GM21381 (cell line): ENCODE measurements around the gene TMED10.

Experiments used
- ATAC-seq: cut with Tn5 transposase; IDR thresholded peaks from one replicate; pipeline ENCODE4 v1.9.1; 2021; ENCODE audit warnings: mild to moderate bottlenecking, moderate library complexity; ENCODE audit not compliant: unreplicated experiment

The TMED10 gene

DNA sequence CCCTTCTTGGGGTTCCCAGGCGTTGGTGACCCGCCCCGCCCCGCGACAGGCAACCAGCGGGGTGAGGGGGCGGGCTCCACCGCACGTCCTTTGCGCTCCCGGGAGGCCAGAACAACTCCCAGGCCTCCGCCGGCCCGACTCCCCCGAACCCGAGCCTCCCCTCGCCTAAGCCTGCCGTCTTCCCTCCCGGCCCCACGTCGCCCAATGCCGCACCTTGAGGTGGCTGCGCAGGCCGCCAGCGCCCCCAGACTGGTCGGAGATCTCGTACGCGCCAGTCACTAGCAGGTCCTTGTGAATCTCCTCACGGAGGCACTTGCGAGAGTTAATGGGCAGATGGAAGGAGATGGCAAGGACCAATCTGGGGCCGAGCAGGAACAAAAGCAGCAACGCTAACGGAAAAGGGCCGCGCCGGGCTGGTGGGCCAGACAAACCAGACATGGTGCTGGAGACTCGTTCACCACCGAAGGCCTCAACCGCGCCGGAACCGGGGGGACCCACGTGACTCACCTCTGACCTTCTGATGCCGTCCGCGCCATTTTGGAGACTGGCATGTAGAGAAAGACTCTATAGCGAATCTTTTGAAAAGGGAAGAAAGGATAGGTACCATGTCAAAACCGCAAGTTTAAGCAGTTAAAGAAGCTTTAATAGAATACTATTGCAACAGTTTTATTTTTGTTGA is at the start of gene TMED10:
TSS of gene TMED10 (minus strand) at position 471 of the 679 bp plus-strand sequence. CDS start at position 438, 33 bp downstream.
- peak; percentile 73 for ATAC-seq

- no peak for ATAC-seq
These were observed 48.1 kb upstream of the TMED10 start for GRCh38 chr14:75224561-75224960.

GRCh38 chr14:75223664-75224154 is 47.3 kb upstream of the TMED10 start:
- ATAC-seq: no peak

DNA sequence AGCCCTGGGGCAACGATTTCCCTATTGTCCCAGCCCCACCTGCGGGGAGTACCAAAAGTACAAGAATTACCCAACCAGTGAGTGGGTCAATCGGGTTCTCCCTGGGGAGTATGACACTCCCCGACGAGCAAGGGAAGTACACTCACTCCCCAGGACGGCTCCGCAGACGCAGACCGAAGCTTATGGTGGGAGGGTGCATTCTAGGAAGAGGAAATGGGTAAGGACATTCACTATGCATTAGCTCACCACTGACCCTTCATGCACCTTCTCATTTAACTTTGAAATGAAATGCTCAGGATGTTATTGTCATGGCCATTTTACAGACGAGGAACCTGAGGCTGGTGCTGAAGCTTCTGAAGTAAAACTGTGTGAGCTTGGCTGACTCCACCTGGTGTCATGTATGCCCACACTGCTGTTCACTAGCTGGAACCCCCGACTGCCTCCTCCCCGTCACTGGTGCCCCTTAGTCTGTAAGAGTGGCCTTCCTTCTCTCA is 45.8 kb upstream of the TMED10 start:
- peak; percentile 54 for ATAC-seq

DNA sequence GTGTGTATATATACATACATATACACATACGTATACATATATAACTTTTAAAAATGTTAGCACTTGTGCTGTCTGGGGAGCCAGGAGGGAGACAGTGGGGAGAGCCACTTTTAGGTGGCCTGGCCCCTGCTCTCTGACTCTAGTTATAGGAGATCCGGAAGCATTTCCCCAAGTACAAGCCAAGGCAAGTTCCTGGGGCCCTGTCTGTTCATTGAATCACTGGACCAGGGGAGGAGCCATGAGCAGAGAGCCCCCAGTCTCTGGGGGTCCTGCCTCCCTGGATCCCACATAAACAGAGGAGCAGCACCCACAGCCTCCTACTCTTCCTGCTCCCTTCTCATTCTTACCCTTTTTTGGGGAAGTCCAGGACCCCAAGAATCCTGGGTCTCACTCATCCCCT is 45.4 kb upstream of the TMED10 start:
- no peak for ATAC-seq

DNA sequence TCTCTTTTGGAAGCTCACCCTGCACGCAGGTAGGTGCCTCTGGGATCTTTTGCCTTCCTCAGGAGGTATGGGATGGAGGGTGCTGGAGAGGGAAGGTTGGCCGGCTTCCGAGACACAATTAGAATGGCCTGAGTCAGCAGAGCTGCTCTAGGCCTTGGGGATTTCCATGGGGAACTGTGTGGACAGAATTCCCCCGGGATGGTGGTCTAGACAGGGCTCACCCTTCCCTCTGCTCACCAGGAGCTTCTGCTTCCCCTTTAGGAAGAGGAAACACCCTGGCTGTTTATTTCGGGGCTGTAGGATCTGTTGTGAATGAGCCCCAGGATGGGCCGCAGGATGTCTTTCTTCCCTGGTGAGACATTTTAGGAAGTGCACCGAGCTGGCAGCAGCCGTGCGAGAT is 43.7 kb upstream of the TMED10 start:
- no peak for ATAC-seq

DNA sequence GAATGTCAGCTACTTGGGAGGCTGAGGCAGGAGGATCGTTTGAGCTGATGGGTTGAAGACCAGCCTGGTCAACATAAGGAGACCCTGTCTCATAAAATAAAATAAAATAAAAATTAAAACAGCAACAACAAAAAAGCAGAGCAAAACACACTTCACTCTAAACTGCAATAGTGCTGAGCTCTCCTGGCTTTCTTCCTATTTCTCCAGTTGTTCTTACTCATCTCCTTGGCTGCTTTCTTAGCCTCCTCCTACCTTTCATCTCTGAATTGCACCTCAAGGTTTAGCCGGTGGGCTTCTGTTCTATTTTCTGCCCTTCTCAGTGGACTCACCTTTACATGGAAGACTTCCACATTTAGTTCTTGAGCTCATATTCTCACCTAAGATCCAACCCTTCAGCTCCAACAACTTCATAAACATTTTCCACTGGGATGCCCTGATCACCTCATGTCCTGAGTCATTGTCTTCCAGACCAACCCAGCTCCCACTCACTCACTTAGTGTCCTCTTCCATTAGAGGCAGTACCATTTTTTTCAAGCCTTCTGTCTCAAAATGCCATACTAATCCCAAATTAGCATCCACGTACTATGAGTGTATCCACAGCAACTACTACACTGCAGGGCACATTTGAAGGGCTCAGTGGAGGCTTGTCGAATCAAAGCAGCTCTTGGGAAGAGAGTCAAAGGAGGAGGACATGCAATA is 41.2 kb upstream of the TMED10 start:
- no peak for ATAC-seq

GRCh38 chr14:75216427-75217006 is 40.1 kb upstream of the TMED10 start:
- ATAC-seq: no peak

GRCh38 chr14:75215520-75215919 is 39.1 kb upstream of the TMED10 start:
- ATAC-seq: no peak

DNA sequence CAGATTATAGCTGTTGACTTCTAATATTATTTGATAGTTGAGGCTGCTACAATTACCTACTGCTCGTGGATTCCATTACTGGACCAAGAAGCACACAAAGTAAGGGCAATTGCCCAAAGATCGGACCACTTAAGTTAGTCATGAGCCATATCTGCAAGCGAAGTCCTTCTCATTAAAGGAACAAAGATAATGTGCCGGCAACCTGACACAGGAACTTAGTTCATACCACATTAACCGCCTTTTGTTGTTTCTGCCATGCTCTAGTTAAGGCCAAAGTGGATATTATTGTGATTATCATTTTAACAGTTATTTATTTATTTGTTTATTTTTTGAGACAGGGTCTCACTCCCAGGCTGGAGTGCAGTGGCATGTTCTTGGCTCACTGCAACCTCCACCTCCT is 38.1 kb upstream of the TMED10 start:
- ATAC-seq: no peak

DNA sequence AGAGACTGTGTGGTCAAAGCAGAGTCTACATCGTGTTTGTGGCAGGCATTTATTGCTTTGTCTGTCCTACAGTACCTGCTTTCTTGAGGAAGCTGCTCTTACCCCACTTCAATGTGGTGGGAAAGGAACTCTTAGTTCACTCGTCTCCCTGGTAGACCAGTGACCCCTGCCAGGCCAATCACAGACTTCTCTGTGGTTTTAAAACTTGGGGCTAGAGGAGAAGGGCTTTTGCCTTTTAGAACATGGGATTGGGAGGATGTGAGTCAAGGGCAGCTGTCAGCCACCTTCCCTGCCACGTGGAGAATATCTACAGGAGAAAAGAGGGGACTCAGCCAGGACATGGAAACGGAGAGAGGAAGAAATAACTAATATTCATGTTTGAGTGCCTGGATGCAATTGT is 36.8 kb upstream of the TMED10 start:
- no peak for ATAC-seq

DNA sequence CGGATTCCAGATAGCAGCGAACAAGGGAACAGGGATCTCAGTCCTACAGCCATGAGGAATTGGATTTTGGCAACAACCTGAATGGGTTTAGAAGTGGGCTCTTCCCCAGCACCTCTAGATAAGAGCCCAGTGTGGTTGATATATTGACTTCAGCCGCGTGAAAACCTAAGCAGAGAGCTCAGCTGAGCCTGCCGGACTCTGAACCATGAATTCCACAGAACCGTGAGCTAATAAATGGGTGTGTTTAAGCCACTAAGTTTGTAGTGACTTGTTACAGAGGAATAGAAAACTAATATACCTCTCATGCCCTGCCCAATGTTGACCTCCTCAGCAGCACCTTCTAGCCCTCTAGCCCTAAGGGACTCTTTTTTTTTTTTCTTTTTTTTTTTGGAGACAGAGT is 32.4 kb upstream of the TMED10 start:
- no peak for ATAC-seq

- ATAC-seq: no peak
These were observed 29.8 kb upstream of the TMED10 start for GRCh38 chr14:75206190-75206589.

DNA sequence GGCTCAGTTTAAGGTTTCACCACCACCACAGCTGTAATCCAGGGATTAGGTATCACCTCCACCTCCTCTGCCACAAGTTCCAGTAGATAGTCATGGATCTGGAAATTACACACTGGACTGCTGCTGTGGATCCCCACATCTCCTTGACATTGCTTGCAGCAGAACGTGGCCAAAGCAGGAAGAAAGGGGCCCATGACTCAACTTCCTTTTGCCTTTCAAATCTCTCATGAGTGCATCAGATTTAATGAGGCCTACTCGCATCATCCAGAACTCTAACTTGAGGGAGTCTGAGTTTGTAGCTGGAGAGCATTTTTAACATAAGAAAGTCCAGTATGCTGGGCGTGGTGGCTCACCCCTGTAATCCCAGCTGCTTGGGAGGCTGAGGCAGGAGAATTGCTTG is 29.2 kb upstream of the TMED10 start:
- ATAC-seq: no peak

DNA sequence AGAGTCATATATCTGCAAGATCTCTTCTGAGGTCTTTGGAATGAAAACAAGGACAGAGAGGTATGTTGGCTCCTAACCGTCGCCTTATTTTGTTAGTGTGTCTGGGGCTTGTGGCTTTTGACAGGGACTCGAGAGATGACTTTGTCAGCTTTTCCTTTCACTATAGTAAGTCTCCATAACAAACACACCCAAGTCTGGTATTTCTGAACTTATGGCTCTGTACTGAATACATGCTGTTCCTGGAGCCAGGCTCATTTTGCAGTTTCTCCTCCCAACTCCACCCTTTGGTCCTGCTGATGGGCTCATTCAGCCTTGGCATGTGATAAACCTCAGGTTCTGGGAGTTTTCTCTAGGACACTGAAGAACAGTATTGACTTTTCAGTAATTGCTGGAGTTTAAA is 27.7 kb upstream of the TMED10 start:
- no peak for ATAC-seq

DNA sequence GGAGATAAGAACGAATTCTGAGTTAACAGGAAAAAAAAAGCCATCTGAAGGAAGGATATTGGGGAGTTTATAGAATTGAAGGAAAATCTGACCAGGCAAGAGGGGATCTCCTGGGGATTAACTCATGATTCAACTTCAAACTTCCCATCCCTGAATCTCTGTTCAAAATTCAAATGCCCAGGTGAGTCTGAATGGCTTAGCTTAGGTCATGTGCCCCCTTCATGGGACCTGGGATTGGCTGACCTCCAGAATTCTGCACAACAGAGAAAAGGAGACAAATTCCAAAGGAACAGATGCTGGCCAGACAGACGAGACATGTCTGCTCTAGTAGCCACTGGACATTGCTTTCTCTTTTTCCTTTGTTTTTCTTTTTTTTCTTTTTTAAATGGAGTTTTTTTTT is 26.2 kb upstream of the TMED10 start:
- ATAC-seq: no peak

DNA sequence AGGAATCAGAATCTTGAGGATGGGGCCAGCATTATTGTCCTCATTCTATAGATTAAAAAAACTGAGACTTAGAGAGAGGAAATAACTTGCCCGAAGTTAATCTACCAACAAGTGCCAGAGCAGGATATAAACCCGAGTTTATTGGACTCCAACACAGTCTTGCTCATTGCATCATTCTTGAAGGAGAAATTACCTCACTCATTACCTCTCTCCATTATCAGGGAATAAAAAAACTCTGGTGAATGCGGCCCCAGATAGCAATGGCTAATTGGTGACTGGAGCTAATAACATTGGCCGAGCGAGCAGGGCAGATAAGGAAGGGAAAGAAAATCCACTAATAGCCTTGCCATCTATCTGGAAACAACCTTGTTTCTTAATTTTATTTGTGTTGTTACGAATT is 24.7 kb upstream of the TMED10 start:
- ATAC-seq: no peak

DNA sequence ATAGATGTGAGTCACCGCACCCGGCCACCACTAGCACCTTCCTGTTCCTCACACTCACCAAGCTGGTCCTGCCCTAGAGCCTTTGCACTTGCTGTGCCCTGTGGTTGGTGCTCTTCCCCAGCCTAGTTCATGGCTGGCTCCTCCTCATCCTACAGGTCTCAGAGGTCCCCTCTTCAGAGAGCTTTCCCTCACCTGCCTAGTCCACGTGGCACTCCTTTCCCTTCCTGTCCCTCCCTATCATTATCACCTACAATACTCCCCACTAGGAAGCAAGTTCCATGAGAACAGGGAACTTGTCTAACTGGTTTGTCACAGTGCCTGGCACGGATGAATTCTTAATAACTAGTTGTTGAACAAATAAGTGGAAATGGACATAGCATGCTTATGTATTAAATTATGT is 24.0 kb upstream of the TMED10 start:
- no peak for ATAC-seq

GRCh38 chr14:75198291-75198933 is 22.0 kb upstream of the TMED10 start:
- no peak for ATAC-seq

- ATAC-seq: no peak
These were observed 20.9 kb upstream of the TMED10 start for GRCh38 chr14:75197338-75197737.

DNA sequence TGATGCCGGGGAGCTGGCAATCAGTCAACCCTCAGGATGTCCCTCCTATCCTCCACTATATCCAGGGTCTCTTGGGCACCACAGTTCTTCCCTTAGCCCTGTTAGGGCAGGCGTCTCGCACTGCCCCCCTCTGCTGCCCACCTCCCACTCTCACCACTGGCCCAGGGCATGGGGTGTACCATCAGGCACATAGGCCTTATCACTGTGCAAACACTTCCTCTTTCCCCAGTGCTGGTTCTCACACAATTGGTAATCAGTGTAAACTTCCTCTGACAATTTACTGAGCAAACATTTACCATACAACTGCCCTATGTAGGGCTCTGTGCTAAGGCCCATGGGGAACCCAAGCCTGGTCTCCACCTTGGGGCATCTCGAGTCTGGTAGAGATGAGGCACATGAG is 20.1 kb upstream of the TMED10 start:
- ATAC-seq: no peak
